MCF 10A (cell line): ENCODE results near the gene CYP11A1. TPM values are rescaled to one million over a fixed set of nuclear protein-coding genes. Genes with fewer than 3 reads are reported as not detected.

Experiments
- BruUV-seq: library from RNA; stranded (reverse); fragments of 400-500 nt; replicated peaks from 2 replicates; lab custom pipeline; 2021; lab: Mats Ljungman, UMichigan
- CTCF ChIA-PET: fragments of 300-600 bp; sonication (Branson Sonifier 250); formaldehyde crosslinking; extraction: SDS; loops from one replicate; lab custom pipeline; 2021; ENCODE audit warnings: antibody characterized with exemption, inconsistent platforms; lab: Yijun Ruan, JAX
- POLR2A ChIA-PET: fragments of 300-600, 350-650 bp; sonication (Branson Sonifier 250); formaldehyde crosslinking; extraction: SDS; loops from one replicate; lab custom pipeline; 2020; ENCODE audit warnings: antibody characterized with exemption, inconsistent platforms; lab: Yijun Ruan, JAX
- DNase-seq: peaks from one replicate; pipeline ENCODE4 v3.0.0-alpha.2; 2018; ENCODE audit not compliant: unreplicated experiment
- H3K27ac Mint-ChIP-seq: one replicate; pipeline ENCODE4 v1.8.0; 2022; ENCODE audit warnings: mild to moderate bottlenecking, low read depth, mixed read lengths; ENCODE audit not compliant: unreplicated experiment
- H3K27me3 Mint-ChIP-seq: one replicate; pipeline ENCODE4 v1.8.0; 2022; ENCODE audit warnings: mixed read lengths; ENCODE audit not compliant: insufficient read depth, unreplicated experiment
- H3K36me3 Mint-ChIP-seq: one replicate; pipeline ENCODE4 v1.8.0; 2022; ENCODE audit warnings: mild to moderate bottlenecking, moderate library complexity, mixed read lengths; ENCODE audit not compliant: insufficient read depth, unreplicated experiment
- H3K4me1 Mint-ChIP-seq: one replicate; pipeline ENCODE4 v1.8.0; 2022; ENCODE audit warnings: mixed read lengths; ENCODE audit not compliant: insufficient read depth, unreplicated experiment
- H3K4me3 Mint-ChIP-seq: one replicate; pipeline ENCODE4 v1.8.0; 2022; ENCODE audit warnings: mild to moderate bottlenecking, moderate library complexity, mixed read lengths; ENCODE audit not compliant: unreplicated experiment
- H3K9me3 Mint-ChIP-seq: one replicate; pipeline ENCODE4 v1.8.0; 2022; ENCODE audit warnings: mixed read lengths; ENCODE audit not compliant: unreplicated experiment
- CTCF ChIP-seq: fragments of 200-600 bp; IDR thresholded peaks from one replicate; pipeline ENCODE4 v1.8.0; 2022; ENCODE audit warnings: antibody characterized with exemption, mild to moderate bottlenecking; ENCODE audit not compliant: unreplicated experiment
- intact Hi-C: fragments of 100-400 bp; cut with micrococcal nuclease; formaldehyde crosslinking; loops from 2 replicates; pipeline ENCODE4 v1.14.1; 2022
- total RNA-seq: library from RNA; stranded (reverse); gene quantifications from 2 replicates; pipeline ENCODE4 v1.2.3, GENCODE V29; 2022

Gene CYP11A1
- total RNA-seq, 1 experiment from 2014 or later = not detected

- no peak for DNase-seq
- Mint-ChIP-seq H3K36me3 (no peaks in the 10 kb centered on the region), H3K4me3 (no peak overlapping the region), H3K27me3 (no peaks in the 10 kb centered on the region), H3K27ac (no peak overlapping the region), H3K4me1 (peaks cover 6% of the 10 kb centered on the region), H3K9me3 (no peaks in the 10 kb centered on the region)
- no peak for TF ChIP-seq CTCF
- intact Hi-C loops = no loop called here
- BruUV-seq = no TSS peak
- POLR2A ChIA-PET = no interaction called here
- CTCF ChIA-PET = no interaction called here
Observed at GRCh38 chr15:74414603-74415338, 47.3 kb upstream of the CYP11A1 start.

GRCh38 chr15:74414081-74414580, 46.7 kb upstream of the CYP11A1 start:
- Mint-ChIP-seq H3K36me3 (no peaks in the 10 kb centered on the region), H3K27ac (no peak overlapping the region), H3K4me1 (peaks cover 5% of the 10 kb centered on the region), H3K4me3 (no peak overlapping the region), H3K27me3 (no peaks in the 10 kb centered on the region), H3K9me3 (no peaks in the 10 kb centered on the region)
- intact Hi-C loops = no loop called here
- CTCF ChIA-PET = no interaction called here
- POLR2A ChIA-PET = no interaction called here
- DNase-seq = no peak
- no peak for TF ChIP-seq CTCF
- BruUV-seq = no TSS peak

- H3K9me3 Mint-ChIP-seq = no peaks in the 10 kb centered on the region
- H3K4me3 Mint-ChIP-seq = no peak overlapping the region
- no peaks in the 10 kb centered on the region for H3K27me3 Mint-ChIP-seq
- ChIA-PET CTCF (no interaction called here), POLR2A (no interaction called here)
- no peak for TF ChIP-seq CTCF
- H3K4me1 Mint-ChIP-seq = peaks cover 5% of the 10 kb centered on the region
- peaks cover 1% of the 10 kb centered on the region for H3K36me3 Mint-ChIP-seq
- H3K27ac Mint-ChIP-seq = no peak overlapping the region
- no peak for DNase-seq
- no TSS peak for BruUV-seq
- intact Hi-C loops = no loop called here
Observed at GRCh38 chr15:74413350-74414080, 46.1 kb upstream of the CYP11A1 start.

GRCh38 chr15:74412159-74412558, 44.7 kb upstream of the CYP11A1 start:
- BruUV-seq = no TSS peak
- no peak overlapping the region for H3K4me3 Mint-ChIP-seq
- POLR2A ChIA-PET = no interaction called here
- H3K9me3 Mint-ChIP-seq = no peaks in the 10 kb centered on the region
- CTCF ChIA-PET = no interaction called here
- TF ChIP-seq CTCF = no peak
- H3K27me3 Mint-ChIP-seq = no peaks in the 10 kb centered on the region
- intact Hi-C loops = no loop called here
- H3K4me1 Mint-ChIP-seq = peaks cover 12% of the 10 kb centered on the region
- no peak for DNase-seq
- H3K36me3 Mint-ChIP-seq = peaks cover 4% of the 10 kb centered on the region
- H3K27ac Mint-ChIP-seq = no peak overlapping the region
